Measurements from ENCODE around the gene LRCH1. TPM values are rescaled to one million over a fixed set of nuclear protein-coding genes. Genes with fewer than 3 reads are reported as not detected.

LRCH1 gene
- total RNA-seq, 1 donor from 2014 or later, result 17.0 TPM

- no peak overlapping the region for H3K4me3 ChIP-seq (ENCODE audit: low read depth, low read length)
- no peak for TF ChIP-seq CTCF (conservative IDR thresholded peaks at IDR 0.05; ENCODE audit: low read depth, low read length)
- no peak for DNase-seq (ENCODE audit: low read depth)
Observed at GRCh38 chr13:46569456-46569855, 16.5 kb downstream of the LRCH1 start.

DNA sequence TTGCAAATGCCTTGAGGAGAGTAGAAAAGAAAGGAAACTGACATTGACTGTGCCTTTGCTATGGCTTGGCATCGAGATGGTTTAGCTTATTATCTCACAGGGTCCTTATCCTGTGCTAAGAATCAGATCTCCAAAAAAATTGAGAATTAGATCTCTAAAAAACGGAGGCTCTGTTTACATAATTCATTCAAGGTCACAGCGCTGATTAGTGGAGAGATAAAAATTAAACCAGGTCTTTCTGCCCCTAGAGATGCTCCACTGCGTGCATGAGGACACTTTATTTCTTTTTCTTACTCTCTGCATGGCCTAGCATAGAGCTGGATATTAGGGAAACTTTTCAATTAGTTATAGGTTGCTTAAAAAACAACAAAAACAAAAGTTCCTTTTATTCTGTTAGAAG is 17.3 kb downstream of the LRCH1 start:
- H3K4me3 ChIP-seq (ENCODE audit: low read depth, low read length), result no peak overlapping the region
- no peak for TF ChIP-seq CTCF (conservative IDR thresholded peaks at IDR 0.05; ENCODE audit: low read depth, low read length)
- no peak for DNase-seq (ENCODE audit: low read depth)

DNA sequence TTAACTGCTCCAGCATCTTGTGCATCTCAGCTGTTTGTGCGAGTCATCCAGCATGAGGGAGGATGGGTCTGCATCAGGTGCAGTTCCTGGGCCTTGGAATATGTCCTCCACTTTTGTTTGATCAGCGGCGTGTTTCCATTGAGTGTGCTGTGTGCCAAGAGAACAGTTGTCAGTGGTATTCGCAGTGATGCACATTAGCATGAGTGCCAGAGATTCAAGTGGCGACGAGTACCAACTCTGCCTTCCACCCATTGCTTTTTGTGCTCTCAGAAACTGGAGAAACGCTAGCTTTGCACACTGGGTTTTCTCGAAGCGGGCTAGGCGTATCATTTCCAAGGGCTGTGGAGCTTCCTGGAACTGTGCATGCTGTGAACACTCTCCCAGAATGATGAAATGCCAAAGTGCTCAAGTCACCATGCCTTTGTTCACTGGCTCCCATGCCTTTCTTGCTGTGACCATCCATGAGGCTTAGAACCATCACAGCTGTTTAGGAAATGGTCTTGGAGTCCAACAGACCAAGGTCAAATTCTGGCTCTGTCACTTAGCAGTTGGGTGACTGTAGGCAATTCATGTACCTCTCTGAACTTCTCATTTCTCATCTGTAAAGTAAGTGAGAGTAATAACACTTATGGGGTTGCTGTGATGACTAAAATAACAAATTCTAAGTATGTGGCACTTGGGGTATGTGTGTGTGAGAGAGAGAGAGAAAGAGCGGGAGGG is 18.4 kb downstream of the LRCH1 start:
- DNase-seq (ENCODE audit: low read depth), result no peak
- no peak for TF ChIP-seq CTCF (conservative IDR thresholded peaks at IDR 0.05; ENCODE audit: low read depth, low read length)

DNA sequence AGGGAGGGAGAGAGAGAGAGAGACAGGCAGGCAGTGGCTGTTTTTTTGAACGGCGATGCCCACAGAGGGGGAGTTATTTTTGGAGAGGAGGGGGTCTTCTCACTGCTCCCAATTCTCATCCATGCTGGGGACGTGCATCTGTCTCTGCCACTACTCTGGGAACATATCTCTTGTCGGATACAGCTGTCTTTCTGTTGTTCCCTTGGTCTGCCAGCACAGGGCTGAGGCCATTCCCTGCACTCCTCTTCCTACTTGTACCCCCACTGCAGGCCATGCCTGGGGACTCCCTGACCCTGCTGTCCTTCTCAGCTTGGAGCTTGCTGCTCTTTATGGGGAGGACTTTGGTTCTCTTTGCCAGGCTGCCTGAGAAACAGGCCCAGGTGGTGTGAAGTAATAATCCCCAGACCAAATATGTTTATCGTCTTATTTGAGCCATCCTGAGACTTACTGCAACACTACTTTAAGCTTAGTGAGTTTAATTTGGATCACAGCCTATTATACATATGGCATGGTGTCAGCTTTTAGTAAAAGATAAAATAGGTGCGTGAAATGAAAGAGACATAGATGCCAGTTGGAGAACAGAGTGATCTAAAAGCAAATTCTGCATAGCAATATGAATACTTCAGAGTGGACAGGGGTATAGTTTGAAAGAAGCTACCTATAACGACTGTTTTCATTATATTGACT is 19.1 kb downstream of the LRCH1 start:
- DNase-seq (ENCODE audit: low read depth), result no peak
- no peak overlapping the region for H3K4me3 ChIP-seq (ENCODE audit: low read depth, low read length)
- TF ChIP-seq CTCF (conservative IDR thresholded peaks at IDR 0.05; ENCODE audit: low read depth, low read length), result no peak

More for the DNA sequence above, 18.4 kb downstream of the LRCH1 start:
- H3K4me3 ChIP-seq (ENCODE audit: low read depth, low read length), result no peak overlapping the region

DNA sequence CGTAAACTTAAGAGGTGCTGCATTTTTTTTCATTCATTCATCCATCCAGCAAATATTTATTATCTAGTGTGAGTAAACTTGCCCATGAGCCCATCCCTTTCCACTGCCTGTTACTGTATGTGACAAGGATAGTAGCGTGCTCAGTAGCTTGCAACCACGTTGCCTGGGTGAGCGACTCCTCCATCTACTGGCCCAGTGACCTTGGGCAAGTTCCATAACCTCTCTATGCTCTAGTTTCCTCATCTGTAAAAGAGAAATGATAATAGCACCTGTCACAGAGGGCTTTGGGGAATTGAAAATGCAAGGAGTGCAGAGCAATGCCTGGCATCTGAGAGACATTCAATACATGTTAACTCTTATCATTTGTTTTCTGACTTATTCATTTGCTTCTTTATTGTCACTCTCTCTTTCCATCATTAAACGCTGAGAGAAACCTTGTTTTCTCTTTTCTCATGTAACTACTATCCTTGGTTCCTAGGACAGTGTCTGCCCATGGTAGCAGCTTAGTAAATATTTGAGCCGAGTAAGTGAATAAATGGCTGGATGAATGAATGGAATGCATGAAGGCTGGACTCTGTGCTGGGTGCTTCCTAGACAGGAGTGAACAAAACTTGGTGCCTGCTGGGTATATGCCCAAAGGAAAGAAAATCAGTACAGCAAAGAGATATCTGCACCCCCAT is 19.9 kb downstream of the LRCH1 start:
- no peak overlapping the region for H3K4me3 ChIP-seq (ENCODE audit: low read depth, low read length)
- no peak for TF ChIP-seq CTCF (conservative IDR thresholded peaks at IDR 0.05; ENCODE audit: low read depth, low read length)
- DNase-seq (ENCODE audit: low read depth), result no peak

DNA sequence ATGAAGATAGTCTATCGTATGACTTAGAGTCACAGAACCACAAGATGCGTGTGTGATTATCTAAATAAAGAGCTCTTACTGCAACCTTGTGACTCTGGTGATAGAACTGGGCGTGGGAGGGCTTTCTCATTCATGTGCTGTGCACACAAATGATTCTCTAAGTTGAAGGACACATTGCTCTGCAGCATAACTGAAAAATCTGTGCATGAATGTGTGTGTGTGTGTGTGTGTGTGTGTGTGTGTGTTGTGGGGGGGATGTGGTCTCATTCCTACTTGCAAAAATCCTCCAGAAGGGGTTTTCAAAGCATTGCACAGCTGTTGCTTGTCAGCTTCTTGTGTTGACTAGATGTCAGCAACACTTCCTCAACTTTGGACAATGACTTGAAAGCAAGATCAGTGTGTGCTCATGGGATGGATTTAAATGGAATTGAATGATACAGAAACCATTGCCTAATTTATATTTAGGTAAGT is 22.4 kb downstream of the LRCH1 start:
- no peak for DNase-seq (ENCODE audit: low read depth)
- H3K4me3 ChIP-seq (ENCODE audit: low read depth, low read length), result no peak overlapping the region
- TF ChIP-seq CTCF (conservative IDR thresholded peaks at IDR 0.05; ENCODE audit: low read depth, low read length), result no peak

Measured in epithelial cell of proximal tubule (primary cell).